ENCODE results near the gene ANO1.

ANO1 gene

DNA sequence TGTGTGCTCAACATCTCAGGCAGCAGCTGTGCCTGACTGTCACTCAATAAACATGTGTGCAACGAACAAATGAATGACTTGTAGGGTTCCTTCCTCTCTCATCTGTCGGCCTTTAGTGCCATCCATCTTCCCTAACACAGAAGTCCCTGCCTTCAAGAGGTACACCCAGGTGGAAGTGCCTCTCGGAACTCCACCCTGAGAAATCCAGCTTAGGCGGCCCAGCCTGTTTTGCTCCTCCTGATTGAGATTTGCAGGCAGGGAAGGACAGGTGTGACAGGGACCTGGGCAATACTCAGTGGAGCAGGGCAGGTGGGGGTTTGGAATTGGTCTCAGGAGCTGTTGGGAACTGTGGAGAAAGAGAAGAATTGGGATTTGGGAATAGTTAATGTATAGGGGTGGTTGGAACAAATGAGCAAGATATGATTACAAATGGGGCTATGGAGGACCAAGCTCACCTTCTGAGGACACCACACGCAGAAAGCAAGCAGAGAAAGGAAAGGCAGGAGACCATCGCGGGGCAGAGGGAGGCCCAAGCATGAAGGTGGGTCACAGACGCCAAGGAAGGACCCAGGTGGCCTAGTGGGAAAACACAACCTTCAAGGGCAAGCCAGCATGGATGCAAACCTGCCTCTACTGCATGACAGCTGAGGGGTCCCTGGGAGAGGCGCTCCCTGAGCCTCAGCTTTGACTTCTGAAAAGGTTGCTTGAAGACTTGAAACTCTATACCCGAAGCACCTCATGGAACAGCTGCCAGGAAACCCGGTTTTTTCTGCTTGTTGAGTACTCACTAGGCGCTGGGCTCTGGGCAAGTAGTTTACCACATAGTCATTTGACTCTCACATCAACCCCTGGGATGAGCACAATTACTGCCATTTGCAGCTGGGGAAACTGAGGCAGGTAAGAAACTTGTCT is 40.9 kb upstream of the ANO1 start:
- no peak for TF ChIP-seq TEAD4 (IDR thresholded peaks at IDR 0.05)
- no peak for TF ChIP-seq CREB1 (IDR thresholded peaks at IDR 0.05; ENCODE audit: low read depth)
- no peak for TF ChIP-seq ZBTB7A (IDR thresholded peaks at IDR 0.05; ENCODE audit: low read depth)
- no peak for TF ChIP-seq NFIC (IDR thresholded peaks at IDR 0.05)
- no peak for TF ChIP-seq CEBPB (IDR thresholded peaks at IDR 0.05)
- no peak for TF ChIP-seq RAD21 (IDR thresholded peaks at IDR 0.05; ENCODE audit: low read depth)
- TF ChIP-seq, protein P1, sequence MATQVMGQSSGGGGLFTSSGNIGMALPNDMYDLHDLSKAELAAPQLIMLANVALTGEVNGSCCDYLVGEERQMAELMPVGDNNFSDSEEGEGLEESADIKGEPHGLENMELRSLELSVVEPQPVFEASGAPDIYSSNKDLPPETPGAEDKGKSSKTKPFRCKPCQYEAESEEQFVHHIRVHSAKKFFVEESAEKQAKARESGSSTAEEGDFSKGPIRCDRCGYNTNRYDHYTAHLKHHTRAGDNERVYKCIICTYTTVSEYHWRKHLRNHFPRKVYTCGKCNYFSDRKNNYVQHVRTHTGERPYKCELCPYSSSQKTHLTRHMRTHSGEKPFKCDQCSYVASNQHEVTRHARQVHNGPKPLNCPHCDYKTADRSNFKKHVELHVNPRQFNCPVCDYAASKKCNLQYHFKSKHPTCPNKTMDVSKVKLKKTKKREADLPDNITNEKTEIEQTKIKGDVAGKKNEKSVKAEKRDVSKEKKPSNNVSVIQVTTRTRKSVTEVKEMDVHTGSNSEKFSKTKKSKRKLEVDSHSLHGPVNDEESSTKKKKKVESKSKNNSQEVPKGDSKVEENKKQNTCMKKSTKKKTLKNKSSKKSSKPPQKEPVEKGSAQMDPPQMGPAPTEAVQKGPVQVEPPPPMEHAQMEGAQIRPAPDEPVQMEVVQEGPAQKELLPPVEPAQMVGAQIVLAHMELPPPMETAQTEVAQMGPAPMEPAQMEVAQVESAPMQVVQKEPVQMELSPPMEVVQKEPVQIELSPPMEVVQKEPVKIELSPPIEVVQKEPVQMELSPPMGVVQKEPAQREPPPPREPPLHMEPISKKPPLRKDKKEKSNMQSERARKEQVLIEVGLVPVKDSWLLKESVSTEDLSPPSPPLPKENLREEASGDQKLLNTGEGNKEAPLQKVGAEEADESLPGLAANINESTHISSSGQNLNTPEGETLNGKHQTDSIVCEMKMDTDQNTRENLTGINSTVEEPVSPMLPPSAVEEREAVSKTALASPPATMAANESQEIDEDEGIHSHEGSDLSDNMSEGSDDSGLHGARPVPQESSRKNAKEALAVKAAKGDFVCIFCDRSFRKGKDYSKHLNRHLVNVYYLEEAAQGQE (IDR thresholded peaks at IDR 0.05; ENCODE audit: low read depth) = no peak

DNA sequence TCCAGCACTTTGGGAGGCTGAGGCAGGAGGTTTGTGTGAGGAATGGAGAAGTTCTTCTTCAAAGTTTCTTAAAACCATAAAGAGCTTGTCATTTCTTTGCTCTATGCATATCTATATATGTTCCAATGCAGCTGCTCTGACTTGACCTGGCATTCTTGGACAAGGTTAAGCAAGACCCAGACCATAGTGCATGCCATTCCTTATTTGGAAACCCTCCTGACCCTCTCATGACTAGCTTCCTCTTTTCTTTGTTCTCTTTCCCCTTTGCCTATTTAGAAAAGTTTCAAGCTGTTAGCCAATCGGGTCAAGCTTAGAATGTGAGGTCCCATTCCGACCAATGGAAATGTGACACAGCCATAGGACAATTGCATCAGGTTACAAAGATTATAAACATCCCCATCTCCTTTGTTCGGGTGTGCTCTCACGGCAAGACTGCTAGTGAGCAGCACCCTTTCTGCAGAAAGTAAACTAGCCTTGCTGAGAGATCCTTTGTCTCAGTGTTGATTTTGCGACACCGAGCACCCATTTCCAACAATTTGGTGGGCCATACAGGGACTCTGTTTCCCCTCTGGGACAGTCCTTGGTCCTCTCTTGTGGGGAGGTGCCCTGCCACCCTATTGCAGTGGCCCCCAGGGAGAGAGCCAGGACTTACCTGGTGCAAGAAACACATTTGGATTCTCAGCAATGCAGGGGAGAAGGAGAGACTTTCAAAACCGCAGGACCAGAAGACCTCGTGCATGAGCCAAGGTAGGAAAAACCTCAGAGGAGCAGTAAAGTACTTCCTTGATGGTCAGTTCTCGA is 39.9 kb upstream of the ANO1 start:
- TF ChIP-seq FOXM1 (IDR thresholded peaks at IDR 0.05; ENCODE audit: borderline replicate concordance, low read depth) = no peak
- 0 out of 2 replicates have a peak, but pooled peaks have one; percentile 12 for TF ChIP-seq CEBPB (IDR thresholded peaks at IDR 0.05)

DNA sequence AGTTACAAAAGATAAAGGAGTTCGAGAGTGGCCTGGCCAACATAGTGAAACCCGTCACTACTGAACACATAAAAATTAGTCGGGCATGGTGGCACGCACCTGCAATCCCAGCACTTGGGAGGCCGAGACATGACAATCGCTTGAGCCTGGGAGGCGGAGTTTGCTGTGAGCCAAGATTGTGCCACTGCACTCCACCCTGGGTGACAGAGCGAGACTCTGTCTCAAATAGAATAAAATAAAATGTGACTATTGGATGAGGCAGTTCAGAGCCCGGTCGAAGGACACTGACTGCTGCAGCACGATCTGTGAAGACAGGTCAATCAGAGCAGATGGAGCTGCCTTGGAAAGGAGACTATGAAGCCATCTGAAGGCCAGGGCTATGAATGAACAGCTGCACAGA is 37.7 kb upstream of the ANO1 start:
- no peak for TF ChIP-seq TAF1 (IDR thresholded peaks at IDR 0.05; ENCODE audit: low read depth)
- no peak for TF ChIP-seq EP300 (IDR thresholded peaks at IDR 0.05; ENCODE audit: borderline replicate concordance)
- TF ChIP-seq YY1 (IDR thresholded peaks at IDR 0.05; ENCODE audit: low read depth) = no peak
- TF ChIP-seq, protein P2, sequence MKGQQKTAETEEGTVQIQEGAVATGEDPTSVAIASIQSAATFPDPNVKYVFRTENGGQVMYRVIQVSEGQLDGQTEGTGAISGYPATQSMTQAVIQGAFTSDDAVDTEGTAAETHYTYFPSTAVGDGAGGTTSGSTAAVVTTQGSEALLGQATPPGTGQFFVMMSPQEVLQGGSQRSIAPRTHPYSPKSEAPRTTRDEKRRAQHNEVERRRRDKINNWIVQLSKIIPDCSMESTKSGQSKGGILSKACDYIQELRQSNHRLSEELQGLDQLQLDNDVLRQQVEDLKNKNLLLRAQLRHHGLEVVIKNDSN (IDR thresholded peaks at IDR 0.05) = no peak

DNA sequence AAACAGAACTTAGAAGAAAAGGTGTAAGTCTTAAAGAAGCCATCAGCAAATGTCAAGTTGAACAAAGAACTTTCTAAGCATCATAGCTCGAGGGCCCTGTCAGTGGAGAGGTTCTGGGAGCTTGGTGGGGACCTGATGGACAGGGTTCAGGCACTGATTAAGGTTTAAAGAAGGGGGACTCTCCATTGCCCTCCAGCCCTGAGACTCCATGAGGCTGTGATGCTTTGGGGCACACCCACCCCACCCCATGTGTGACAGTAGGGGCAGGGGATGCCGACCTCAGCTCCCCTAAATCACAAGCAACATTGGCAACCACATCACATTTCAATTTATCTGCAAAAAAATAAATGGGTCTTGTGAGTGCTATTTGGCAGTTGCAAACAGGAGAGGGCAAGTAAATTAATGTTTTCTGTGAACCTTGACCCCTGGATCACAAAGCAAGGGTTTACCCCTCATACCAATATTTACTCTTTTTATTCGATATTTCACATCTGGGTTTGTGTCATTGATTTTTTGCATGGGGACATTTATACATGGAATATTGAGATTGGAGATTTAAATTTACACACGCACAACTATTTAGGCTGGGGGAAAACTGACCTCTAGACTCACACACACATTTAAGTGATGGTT is 37.1 kb upstream of the ANO1 start:
- no peak for TF ChIP-seq RAD21 (IDR thresholded peaks at IDR 0.05; ENCODE audit: low read depth)
- TF ChIP-seq, protein P3, sequence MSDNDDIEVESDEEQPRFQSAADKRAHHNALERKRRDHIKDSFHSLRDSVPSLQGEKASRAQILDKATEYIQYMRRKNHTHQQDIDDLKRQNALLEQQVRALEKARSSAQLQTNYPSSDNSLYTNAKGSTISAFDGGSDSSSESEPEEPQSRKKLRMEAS (IDR thresholded peaks at IDR 0.05) = no peak
- no peak for TF ChIP-seq CREB1 (IDR thresholded peaks at IDR 0.05; ENCODE audit: low read depth)
- TF ChIP-seq EGR1 (IDR thresholded peaks at IDR 0.05) = no peak
- no peak for TF ChIP-seq EP300 (IDR thresholded peaks at IDR 0.05; ENCODE audit: borderline replicate concordance)
- TF ChIP-seq, protein P2 (IDR thresholded peaks at IDR 0.05) = no peak
- no peak for TF ChIP-seq NFIC (IDR thresholded peaks at IDR 0.05)
- no peak for TF ChIP-seq TEAD4 (IDR thresholded peaks at IDR 0.05)
- no peak for TF ChIP-seq YY1 (IDR thresholded peaks at IDR 0.05; ENCODE audit: low read depth)
- TF ChIP-seq TAF1 (IDR thresholded peaks at IDR 0.05; ENCODE audit: low read depth) = no peak
- no peak for TF ChIP-seq CEBPB (IDR thresholded peaks at IDR 0.05)
- TF ChIP-seq FOXM1 (IDR thresholded peaks at IDR 0.05; ENCODE audit: borderline replicate concordance, low read depth) = no peak
- no peak for TF ChIP-seq ZBTB7A (IDR thresholded peaks at IDR 0.05; ENCODE audit: low read depth)
- TF ChIP-seq, protein P1 (IDR thresholded peaks at IDR 0.05; ENCODE audit: low read depth) = no peak

DNA sequence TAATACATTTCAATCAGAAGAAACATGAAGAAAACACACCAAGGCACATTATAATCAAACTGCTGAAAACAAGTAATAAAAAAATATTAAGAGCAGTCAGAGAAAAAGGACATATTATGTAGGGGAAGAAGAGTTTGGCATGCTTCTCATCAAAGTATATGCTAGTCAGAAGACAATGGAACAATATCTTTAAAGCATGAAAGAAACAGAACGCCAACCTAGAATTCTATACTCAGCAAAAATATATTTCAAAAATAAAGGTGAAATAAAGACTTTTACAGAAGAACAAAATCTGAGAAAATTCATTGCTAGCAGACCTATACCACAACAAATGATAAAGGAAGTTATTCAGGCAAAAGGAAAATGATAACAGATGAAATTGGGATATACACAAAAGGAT is 34.6 kb upstream of the ANO1 start:
- no peak for TF ChIP-seq TEAD4 (IDR thresholded peaks at IDR 0.05)
- TF ChIP-seq TCF12 (IDR thresholded peaks at IDR 0.05; ENCODE audit: low read depth) = no peak
- TF ChIP-seq CEBPB (IDR thresholded peaks at IDR 0.05) = no peak
- TF ChIP-seq CREB1 (IDR thresholded peaks at IDR 0.05; ENCODE audit: low read depth) = no peak
- TF ChIP-seq, protein P2 (IDR thresholded peaks at IDR 0.05) = no peak
- TF ChIP-seq ZBTB7A (IDR thresholded peaks at IDR 0.05; ENCODE audit: low read depth) = no peak
- TF ChIP-seq EP300 (IDR thresholded peaks at IDR 0.05; ENCODE audit: borderline replicate concordance) = no peak
- no peak for TF ChIP-seq TAF1 (IDR thresholded peaks at IDR 0.05; ENCODE audit: low read depth)
- TF ChIP-seq RAD21 (IDR thresholded peaks at IDR 0.05; ENCODE audit: low read depth) = no peak

All from Ishikawa (cell line).